GM21576 (cell line): Measurements from ENCODE around the gene QPCTL.
"Not testable (repeated sequence)": the region's sequence is repeated elsewhere in the genome, so short reads cannot be mapped to it uniquely, and the experiment has no call there.

Experiments
- ATAC-seq: cut with Tn5 transposase; IDR thresholded peaks from one replicate; pipeline ENCODE4 v1.9.1; 2021; ENCODE audit warnings: mild to moderate bottlenecking, moderate library complexity; ENCODE audit not compliant: unreplicated experiment

Gene QPCTL

GRCh38 chr19:45674946-45675345 is 17.5 kb upstream of the QPCTL start:
- ATAC-seq, result no peak

DNA sequence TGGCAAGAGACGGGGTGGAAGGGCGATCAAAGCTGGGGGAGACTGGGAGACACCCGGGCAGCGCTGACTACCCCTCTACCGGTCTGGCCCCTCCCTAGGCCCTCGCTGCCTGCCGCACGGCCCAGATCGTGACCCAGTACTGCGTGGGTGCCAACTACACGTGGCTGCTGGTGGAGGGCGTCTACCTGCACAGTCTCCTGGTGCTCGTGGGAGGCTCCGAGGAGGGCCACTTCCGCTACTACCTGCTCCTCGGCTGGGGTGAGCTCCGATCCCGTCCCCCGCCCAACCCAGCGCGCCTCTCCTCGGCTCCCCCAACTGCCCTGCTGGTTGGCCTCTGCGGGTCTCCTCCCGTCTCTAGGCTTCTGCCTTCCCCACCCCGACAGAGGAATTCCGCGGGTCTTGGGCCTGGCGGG is 15.6 kb upstream of the QPCTL start:
- no peak for ATAC-seq

DNA sequence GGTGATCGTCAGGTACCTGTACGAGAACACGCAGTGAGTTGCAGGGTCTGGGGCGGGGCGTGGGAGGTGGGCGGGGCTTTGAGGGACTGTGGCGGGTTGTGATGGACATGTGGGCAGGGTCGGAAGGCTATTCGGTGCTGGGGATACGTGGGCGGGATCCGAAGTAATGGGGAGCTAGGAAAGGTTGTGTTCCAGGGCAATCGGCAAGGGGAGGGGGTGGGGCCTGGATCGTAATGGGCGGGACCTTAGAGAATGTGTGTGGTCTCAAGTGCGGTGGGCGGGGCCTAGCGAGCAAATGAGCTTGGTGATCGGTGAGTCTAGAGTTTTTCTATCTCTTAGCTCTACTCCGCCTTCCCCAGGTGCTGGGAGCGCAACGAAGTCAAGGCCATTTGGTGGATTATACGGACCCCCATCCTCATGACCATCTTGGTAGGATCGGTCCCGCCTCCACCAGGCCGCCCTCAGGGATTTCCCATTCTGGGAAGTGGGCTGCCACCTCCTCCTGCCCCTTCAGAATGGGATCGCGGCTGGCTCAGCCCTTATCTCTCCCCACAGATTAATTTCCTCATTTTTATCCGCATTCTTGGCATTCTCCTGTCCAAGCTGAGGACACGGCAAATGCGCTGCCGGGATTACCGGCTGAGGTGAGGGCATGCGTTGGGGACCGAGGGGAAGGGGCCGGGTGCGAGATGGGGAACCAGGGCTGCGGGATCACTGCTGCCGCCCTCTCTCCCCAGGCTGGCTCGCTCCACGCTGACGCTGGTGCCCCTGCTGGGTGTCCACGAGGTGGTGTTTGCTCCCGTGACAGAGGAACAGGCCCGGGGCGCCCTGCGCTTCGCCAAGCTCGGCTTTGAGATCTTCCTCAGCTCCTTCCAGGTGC is 14.9 kb upstream of the QPCTL start:
- ATAC-seq, result no peak

DNA sequence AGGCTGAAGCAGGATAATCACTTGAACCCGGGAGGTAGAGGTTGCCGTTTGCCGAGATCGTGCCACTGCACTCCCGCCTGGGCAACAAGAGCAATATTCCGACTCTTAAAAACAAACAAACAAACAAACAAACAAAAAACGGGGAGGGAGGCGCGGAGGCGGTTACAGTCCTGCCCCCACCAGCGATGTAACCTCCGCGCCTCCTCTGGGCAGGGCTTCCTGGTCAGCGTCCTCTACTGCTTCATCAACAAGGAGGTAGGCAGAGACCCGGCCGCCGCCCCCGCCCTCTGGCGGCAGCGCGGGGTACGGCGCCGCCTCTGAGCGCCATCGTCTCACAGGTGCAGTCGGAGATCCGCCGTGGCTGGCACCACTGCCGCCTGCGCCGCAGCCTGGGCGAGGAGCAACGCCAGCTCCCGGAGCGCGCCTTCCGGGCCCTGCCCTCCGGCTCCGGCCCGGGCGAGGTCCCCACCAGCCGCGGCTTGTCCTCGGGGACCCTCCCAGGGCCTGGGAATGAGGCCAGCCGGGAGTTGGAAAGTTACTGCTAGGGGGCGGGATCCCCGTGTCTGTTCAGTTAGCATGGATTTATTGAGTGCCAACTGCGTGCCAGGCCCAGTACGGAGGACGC is 11.0 kb upstream of the QPCTL start:
- ATAC-seq, result peak; percentile 63

- no peak for ATAC-seq
These were observed 10.3 kb upstream of the QPCTL start for GRCh38 chr19:45682117-45682516.

GRCh38 chr19:45682908-45683307 is 9.6 kb upstream of the QPCTL start:
- no peak for ATAC-seq

- not testable (repeated sequence) for ATAC-seq
These were observed 7.4 kb upstream of the QPCTL start for GRCh38 chr19:45685045-45685444.

DNA sequence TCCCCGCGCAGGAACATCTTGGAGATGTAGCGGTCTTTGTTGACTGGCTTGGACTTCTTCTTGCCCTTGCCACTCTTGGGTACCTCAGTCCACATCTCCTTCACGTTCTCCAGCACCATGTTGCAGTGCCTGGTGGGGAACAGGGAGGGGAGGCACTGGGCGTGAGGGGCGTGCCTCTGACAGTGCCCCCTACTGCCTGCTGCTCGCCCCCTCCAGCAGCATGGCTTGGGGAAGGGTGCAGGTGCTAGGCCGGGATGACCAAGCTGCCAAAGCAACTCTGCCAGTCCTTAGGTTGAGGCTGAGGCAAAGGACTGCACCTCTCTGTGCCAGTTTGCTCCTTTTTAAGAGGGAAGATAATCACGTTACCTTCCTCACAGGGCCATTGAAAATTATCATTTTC is 4.9 kb upstream of the QPCTL start:
- ATAC-seq, result no peak

GRCh38 chr19:45691516-45692186 is 815 bp upstream of the QPCTL start, which contains the start of gene SNRPD2:
TSS of gene SNRPD2 (minus strand) at chr19:45691953. CDS start at chr19:45691888, 65 bp downstream.
- peak; percentile 39 for ATAC-seq

DNA sequence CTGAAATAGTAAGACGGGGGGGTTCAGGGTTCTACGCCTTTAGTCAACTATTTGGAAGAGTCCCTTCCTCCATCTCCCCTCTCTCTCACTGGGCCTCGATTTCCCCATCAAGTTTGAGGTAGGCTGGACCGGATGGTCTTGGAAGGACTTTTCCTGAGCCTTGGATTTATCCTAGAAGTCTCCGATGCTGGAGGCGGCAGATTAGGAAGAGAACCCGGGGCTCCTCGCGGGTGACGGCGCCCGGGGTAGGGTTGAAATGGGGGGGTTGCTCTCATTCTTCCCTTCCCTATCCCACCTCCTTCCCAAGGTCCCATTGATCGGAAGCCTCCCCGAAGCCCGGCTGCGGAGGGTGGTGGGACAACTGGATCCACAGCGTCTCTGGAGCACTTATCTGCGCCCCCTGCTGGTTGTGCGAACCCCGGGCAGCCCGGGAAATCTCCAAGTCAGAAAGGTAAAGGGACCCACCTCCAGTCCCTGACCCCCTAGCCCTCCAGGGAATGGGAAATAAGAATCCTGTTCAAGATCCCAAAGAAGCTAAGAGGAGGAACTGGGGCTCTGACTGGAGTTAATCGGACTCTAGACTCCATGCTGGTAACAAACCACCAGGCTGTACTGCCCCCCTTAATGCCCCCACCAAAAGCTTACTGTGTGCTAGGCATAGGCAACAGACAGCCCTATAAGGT is 781 bp downstream of the QPCTL start:
- ATAC-seq, result no peak

- no peak for ATAC-seq
These were observed 9.2 kb downstream of the QPCTL start for GRCh38 chr19:45701676-45702075.

- no peak for ATAC-seq
These were observed 12.6 kb downstream of the QPCTL start for GRCh38 chr19:45705115-45705514.

GRCh38 chr19:45705710-45706415 is 13.4 kb downstream of the QPCTL start:
- no peak for ATAC-seq

DNA sequence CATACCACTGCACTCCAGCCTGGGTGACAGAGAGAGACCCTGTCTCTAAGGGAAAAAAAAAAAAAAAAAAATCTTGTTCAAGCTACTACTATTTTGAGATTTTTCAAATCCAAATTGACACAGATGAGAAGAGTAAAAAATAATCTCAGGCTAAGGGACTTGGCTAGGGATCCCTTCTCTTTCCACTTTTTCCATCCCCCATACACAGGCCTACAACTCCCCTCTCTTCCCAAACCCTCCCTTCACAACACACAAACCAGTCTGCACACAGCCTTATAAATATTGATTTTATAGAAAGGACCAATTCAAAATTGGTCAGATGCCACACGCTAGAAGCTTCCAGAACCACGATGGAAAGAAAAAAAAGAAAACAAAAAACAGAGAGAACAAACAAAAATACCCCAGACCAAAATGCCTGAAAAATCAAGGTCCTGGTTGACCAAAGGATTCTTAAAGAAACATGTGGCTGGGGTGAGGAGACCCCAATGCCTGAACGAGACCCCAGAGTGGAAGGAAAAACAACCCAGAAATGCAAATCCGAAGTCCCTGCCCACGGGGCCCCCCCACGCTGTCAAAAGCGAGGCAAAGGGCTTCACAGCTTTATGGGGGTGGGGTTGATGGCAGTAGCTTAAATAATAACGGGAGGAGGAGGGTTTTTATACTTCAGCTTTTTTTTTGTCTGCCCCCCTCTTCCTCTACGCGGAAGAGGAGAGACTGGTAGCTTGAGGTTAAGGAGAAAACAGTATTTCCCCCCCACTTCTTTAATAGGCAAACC is 18.1 kb downstream of the QPCTL start:
- no peak for ATAC-seq

GRCh38 chr19:45711851-45712698 is 19.6 kb downstream of the QPCTL start:
- no peak for ATAC-seq

DNA sequence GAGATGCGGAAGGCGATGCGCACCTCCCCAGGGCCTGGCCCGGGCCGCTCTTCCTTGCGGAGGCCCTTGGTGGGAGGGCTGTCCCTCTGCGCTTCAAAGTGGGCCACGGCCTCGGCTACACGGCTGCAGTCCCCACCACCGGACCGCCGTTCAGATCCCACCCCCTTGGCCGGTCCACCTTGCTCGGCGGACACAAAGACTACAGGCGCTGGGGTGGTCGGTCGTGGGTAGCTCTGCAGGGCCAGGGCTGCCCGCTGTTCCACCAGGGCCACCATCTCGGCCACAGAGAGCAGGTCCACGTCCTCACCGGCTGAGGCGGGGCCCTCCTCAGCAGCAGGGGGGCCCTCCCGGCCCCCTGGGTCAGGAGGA is 20.2 kb downstream of the QPCTL start:
- ATAC-seq, result no peak

DNA sequence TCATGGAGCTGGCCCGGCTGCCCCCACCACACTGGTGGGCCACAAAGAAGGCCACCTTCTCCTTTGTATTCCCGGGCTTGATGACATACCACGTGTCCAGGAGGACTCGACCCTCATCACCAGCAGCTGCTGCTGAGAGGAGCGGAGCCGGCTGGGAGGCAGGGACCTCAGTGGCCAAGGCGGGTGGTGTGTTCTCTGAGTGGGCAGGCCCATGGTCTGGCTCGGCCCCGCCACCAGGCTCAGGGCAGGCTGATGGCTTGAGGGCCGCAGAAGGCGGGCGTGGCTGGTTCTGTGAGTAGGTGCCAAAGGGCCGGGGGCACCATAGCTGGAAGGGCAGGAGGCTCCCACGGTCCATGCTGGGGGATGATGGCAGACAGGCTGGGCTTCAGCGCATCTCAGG is 20.7 kb downstream of the QPCTL start:
- no peak for ATAC-seq

DNA sequence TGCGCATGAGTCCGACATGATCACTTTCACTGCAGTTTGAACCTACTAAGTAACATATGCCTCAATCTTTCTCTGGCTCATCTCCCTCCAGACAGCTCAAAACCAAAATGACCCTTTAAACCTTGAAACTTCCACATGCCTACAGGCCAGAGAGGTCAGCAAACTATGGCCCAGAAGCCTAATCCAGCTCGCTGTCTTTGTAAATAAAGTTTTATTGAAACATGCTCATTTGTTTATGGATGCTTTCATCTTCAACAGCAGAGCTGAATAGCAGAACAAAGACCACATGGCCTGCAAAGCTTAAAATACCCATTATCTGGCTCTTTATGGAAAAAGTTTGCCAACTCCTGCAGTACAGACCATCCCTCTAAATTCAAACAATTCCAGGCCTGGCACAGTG is 22.7 kb downstream of the QPCTL start:
- no peak for ATAC-seq
